Body of pancreas (tissue), 4 donors: ENCODE results near the gene RBM20. TPM values are rescaled to one million over a fixed set of nuclear protein-coding genes. Genes with fewer than 3 reads are reported as not detected.

Source experiments
- ATAC-seq: fragments of 150-250 bp; one replicate; pipeline ENCODE4 v1.9.1; 2016
- DNase-seq, 4 donors: peaks; one replicate each; pipeline ENCODE4 v3.0.0-alpha.2; 2019
- H3K27ac ChIP-seq, 4 donors: fragments of 200-600 bp; sonication (generic); 1 replicate in 3 of 4; 2 replicates in 1 of 4; pipeline versions ENCODE4 v1.5.1 to v1.6.1; 2016 to 2019; ENCODE audit warnings: mild to moderate bottlenecking in 1 of 4, mixed read lengths in 1 of 4, moderate library complexity in 1 of 4
- H3K27me3 ChIP-seq, 2 donors: fragments of 200-600 bp; sonication (generic); one replicate each; pipeline ENCODE4 v1.6.0; 2016; ENCODE audit warnings: mild to moderate bottlenecking in 1 of 2
- H3K36me3 ChIP-seq, 2 donors: fragments of 200-600 bp; sonication (generic); replicated peaks in 1 of 2; 2 replicates each; pipeline ENCODE4 v1.5.1; 2016; ENCODE audit warnings: low read depth in 2 of 2; ENCODE audit not compliant: insufficient read depth in 1 of 2
- H3K4me1 ChIP-seq: fragments of 200-600 bp; sonication (generic); one replicate; pipeline ENCODE4 v1.6.0; 2016
- H3K4me3 ChIP-seq, 2 donors: fragments of 200-600 bp; sonication (generic); 1 replicate in 1 of 2; 2 replicates in 1 of 2; pipeline ENCODE4 v1.5.1; 2016 to 2019
- H3K9me3 ChIP-seq, 3 donors: fragments of 200-600 bp; sonication (generic); 1 replicate in 2 of 3; 2 replicates in 1 of 3; pipeline ENCODE4 v1.5.1; 2016
- CTCF ChIP-seq, 7 experiments: fragments of 450-650 bp in 4 of 7; fragments of 200-600 bp in 3 of 7; sonication (generic) in 3 of 7; IDR thresholded peaks; one replicate each; pipeline ENCODE4 v1.5.1; 2016 to 2019; ENCODE audit warnings: antibody characterized with exemption in 7 of 7
- POLR2A ChIP-seq, 3 donors: fragments of 450-650 bp; IDR thresholded peaks; one replicate each; pipeline ENCODE4 v1.6.1; 2016; ENCODE audit warnings: antibody characterized with exemption in 3 of 3, mild to moderate bottlenecking in 2 of 3
- WGBS, 2 donors: methylation state at CpG; one replicate each; pipeline ENCODE4 v1.1.5; 2017; 5-methylcytosine and 5-hydroxymethylcytosine counted together
- intact Hi-C: fragments of 100-400 bp; cut with DNase I; formaldehyde crosslinking; loops from one replicate; pipeline ENCODE4 v1.15.1; 2023
- total RNA-seq, 2 donors: library from RNA; depleted of rRNA; stranded (reverse); fragments of >200 nt; gene quantifications; one replicate each; pipeline ENCODE4 v1.1.0, GENCODE V29; 2016

RBM20 gene
- total RNA-seq, 2 donors from 2014 or later = 14.5 to 39.4 TPM

GRCh38 chr10:110806335-110806734 is 162.2 kb downstream of the RBM20 start:
- Histone ChIP-seq H3K27me3 (no peaks in the 10 kb centered on the region), H3K4me1 (peaks cover 64% of the 10 kb centered on the region), H3K9me3 (no peaks in the 10 kb centered on the region), H3K27ac (no peak overlapping the region), H3K4me3 (no peak overlapping the region), H3K36me3 (no peaks in the 10 kb centered on the region)
- ATAC-seq (no peak), DNase-seq (no peak)
- 78 to 94% methylated on average over 4 of the region's 4 CpGs for WGBS, 2 donors
- no peak for TF ChIP-seq POLR2A (IDR thresholded peaks at IDR 0.05)
- intact Hi-C loops = loop anchor here (10.0 kb wide), 1 partner anchor 88 kb away; no protein-coding TSS in a partner anchor

DNA sequence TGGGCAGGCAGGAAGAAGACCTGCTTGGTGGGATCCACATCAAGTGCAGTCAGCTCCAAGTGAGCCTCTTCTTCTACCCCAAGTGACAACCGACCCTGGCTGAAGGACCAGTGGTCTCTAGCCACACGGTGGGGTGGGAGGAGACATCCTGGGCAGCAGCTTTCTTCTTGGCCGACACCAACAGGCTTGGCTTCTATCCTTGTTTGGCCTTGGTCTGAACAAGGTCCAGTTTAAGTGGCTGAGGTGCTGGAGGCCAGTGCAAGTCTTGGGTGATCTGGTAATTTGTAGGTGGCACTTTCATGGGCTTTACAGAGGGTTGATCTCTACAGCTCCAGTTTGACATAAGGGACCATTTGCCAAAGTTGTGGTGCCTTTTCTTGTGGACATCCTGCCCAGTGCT is 164.0 kb downstream of the RBM20 start:
- Histone ChIP-seq H3K4me1 (peaks cover 50% of the 10 kb centered on the region), H3K36me3 (no peaks in the 10 kb centered on the region), H3K27me3 (no peaks in the 10 kb centered on the region), H3K9me3 (no peaks in the 10 kb centered on the region), H3K4me3 (no peak overlapping the region), H3K27ac (peak overlapping the region in 1 of 4 donors; percentile 26)
- 34 to 48% methylated on average over 3 of the region's 3 CpGs for WGBS, 2 donors
- DNase-seq (peak in 3 of 4 donors; percentile 41 to 57 (median 47)), ATAC-seq (peak; percentile 55)
- no peak for TF ChIP-seq POLR2A (IDR thresholded peaks at IDR 0.05)
- no peak for TF ChIP-seq CTCF (IDR thresholded peaks at IDR 0.05)
- intact Hi-C loops = loop anchor here (10.0 kb wide), 1 partner anchor 87 kb away; no protein-coding TSS in a partner anchor

DNA sequence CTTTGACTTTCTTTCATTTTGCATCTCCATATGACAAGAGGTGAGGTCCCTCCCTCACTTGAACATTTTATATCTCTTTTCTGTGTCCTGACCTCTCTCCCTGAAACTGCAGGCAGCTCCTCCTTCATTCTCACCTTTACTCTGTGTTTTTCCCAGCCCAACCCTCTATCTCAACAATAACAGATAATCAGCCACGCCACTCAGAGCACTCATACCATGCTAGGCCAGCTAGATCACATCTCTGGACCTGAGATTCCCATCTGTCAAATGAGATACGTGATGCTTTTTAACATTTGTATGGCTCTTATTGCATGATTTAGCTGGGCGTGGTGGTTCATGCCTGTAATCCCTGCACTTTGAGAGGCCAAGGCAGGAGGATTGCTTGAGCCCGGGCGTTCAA is 164.5 kb downstream of the RBM20 start:
- no peaks in the 10 kb centered on the region for H3K27me3 ChIP-seq
- 67 to 70% methylated on average over 5 of the region's 5 CpGs for WGBS, 2 donors
- intact Hi-C loops = loop anchor here (10.0 kb wide), 1 partner anchor 86 kb away; no protein-coding TSS in a partner anchor
- H3K4me3 ChIP-seq = no peak overlapping the region
- H3K9me3 ChIP-seq = no peaks in the 10 kb centered on the region
- no peak for TF ChIP-seq CTCF (IDR thresholded peaks at IDR 0.05)
- TF ChIP-seq POLR2A (IDR thresholded peaks at IDR 0.05) = no peak
- DNase-seq (no peak), ATAC-seq (no peak)
- no peaks in the 10 kb centered on the region for H3K36me3 ChIP-seq
- no peak overlapping the region for H3K27ac ChIP-seq
- H3K4me1 ChIP-seq = peaks cover 45% of the 10 kb centered on the region

DNA sequence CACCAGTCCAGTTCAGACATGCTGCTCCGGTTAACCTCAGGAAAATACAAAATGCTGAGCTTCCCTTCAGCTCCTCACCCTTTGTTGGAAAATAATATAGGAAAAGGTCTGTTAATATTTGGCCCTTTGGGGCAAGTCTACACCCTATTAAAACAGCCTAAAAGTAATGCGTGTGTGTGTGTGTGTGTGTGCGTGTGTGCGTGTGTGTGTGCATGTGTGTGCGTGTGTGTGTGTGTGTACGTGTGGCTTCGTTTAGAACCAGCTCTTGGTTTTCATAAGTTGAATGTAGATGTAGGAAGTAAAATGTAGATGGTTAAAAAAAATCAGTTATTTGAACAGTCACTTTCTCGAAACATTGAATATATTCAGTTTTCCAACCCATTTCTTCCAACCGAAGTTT is 166.5 kb downstream of the RBM20 start:
- TF ChIP-seq CTCF (IDR thresholded peaks at IDR 0.05) (no peak), POLR2A (IDR thresholded peaks at IDR 0.05) (no peak)
- ATAC-seq (no peak), DNase-seq (no peak)
- Histone ChIP-seq H3K27ac (no peak overlapping the region), H3K27me3 (no peaks in the 10 kb centered on the region), H3K4me1 (peaks cover 27% of the 10 kb centered on the region), H3K9me3 (no peaks in the 10 kb centered on the region), H3K36me3 (no peaks in the 10 kb centered on the region), H3K4me3 (no peak overlapping the region)
- 82 to 95% methylated on average over 9 of the region's 9 CpGs for WGBS, 2 donors
- intact Hi-C loops = no loop called here

GRCh38 chr10:110811791-110812581 is 167.8 kb downstream of the RBM20 start:
- Histone ChIP-seq H3K9me3 (no peaks in the 10 kb centered on the region), H3K27ac (no peak overlapping the region), H3K36me3 (no peaks in the 10 kb centered on the region), H3K4me3 (no peak overlapping the region), H3K27me3 (no peaks in the 10 kb centered on the region), H3K4me1 (peaks cover 26% of the 10 kb centered on the region)
- ATAC-seq (no peak), DNase-seq (peak in 2 of 4 donors; percentile 54 to 62)
- intact Hi-C loops = no loop called here
- no peak for TF ChIP-seq CTCF (IDR thresholded peaks at IDR 0.05)
- TF ChIP-seq POLR2A (IDR thresholded peaks at IDR 0.05) = no peak
- WGBS, 2 donors = 90 to 95% methylated on average over 22 of the region's 23 CpGs
